ENCODE measurements around the gene GRIN2D. TPM values are rescaled to one million over a fixed set of nuclear protein-coding genes. Genes with fewer than 3 reads are reported as not detected.

Gene GRIN2D
- polyA plus RNA-seq, 1 donor from 2014 or later = 1.8 TPM

DNA sequence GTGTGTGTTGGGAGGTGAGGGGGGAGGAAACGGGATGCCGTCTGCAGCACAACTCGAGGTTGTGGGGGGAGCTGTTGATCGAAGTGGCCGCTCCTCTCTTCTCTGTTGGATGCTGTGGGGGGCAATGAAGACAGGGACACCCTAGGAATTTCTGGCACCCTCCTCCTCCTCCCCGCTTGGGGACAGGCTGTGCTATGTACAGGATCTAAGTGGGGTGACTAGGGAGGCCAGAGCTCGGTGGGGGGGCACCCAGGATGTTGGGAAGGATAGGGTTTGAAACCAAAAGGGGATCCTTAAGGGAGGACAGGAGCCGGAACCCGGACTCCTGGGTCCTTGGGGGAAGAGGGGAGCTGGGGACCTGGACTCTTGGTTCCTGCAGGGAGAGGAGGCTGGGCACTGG lies 2.0 kb downstream of the GRIN2D start:
- Histone ChIP-seq H3K27ac (ENCODE audit: low read length) (no peak overlapping the region), H3K9me2 (ENCODE audit: insufficient read depth, low read length) (no peaks in the 10 kb centered on the region), H3K4me3 (ENCODE audit: low read length) (peak overlapping the region; percentile 94), H3K27me3 (ENCODE audit: insufficient read depth, low read depth, low read length) (peaks cover 24% of the 10 kb centered on the region), H3F3A (ENCODE audit: insufficient read depth, low read length, poor library complexity, severe bottlenecking) (no peaks in the 10 kb centered on the region), H3K4me2 (ENCODE audit: low read length) (peak overlapping the region; percentile 55), H2AFZ (ENCODE audit: low read depth, low read length) (no peak overlapping the region), H4K20me1 (ENCODE audit: insufficient read depth) (no peaks in the 10 kb centered on the region), H3K36me3 (ENCODE audit: insufficient read depth, low read length) (no peaks in the 10 kb centered on the region), H3K9me3 (ENCODE audit: low read length) (no peaks in the 10 kb centered on the region), H3K9ac (ENCODE audit: low read length) (peak overlapping the region; percentile 95), H3K79me2 (replicated peaks; ENCODE audit: insufficient read depth, low read length) (peaks cover 15% of the 10 kb centered on the region)
- TF ChIP-seq EZH2 (IDR thresholded peaks at IDR 0.05; ENCODE audit: borderline replicate concordance, insufficient read depth, low read length, poor library complexity, severe bottlenecking) (no peak), SMC3 (conservative IDR thresholded peaks at IDR 0.05; ENCODE audit: poor library complexity) (no peak), POLR2AphosphoS5 (IDR thresholded peaks at IDR 0.05) (no peak), TAF1 (IDR thresholded peaks at IDR 0.05; ENCODE audit: low read depth) (no peak), EP300 (conservative IDR thresholded peaks at IDR 0.05; ENCODE audit: poor library complexity, severe bottlenecking) (no peak), MXI1 (conservative IDR thresholded peaks at IDR 0.05; ENCODE audit: poor library complexity, severe bottlenecking) (no peak)
- TF ChIP-seq, protein P1, sequence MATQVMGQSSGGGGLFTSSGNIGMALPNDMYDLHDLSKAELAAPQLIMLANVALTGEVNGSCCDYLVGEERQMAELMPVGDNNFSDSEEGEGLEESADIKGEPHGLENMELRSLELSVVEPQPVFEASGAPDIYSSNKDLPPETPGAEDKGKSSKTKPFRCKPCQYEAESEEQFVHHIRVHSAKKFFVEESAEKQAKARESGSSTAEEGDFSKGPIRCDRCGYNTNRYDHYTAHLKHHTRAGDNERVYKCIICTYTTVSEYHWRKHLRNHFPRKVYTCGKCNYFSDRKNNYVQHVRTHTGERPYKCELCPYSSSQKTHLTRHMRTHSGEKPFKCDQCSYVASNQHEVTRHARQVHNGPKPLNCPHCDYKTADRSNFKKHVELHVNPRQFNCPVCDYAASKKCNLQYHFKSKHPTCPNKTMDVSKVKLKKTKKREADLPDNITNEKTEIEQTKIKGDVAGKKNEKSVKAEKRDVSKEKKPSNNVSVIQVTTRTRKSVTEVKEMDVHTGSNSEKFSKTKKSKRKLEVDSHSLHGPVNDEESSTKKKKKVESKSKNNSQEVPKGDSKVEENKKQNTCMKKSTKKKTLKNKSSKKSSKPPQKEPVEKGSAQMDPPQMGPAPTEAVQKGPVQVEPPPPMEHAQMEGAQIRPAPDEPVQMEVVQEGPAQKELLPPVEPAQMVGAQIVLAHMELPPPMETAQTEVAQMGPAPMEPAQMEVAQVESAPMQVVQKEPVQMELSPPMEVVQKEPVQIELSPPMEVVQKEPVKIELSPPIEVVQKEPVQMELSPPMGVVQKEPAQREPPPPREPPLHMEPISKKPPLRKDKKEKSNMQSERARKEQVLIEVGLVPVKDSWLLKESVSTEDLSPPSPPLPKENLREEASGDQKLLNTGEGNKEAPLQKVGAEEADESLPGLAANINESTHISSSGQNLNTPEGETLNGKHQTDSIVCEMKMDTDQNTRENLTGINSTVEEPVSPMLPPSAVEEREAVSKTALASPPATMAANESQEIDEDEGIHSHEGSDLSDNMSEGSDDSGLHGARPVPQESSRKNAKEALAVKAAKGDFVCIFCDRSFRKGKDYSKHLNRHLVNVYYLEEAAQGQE (IDR thresholded peaks at IDR 0.05; ENCODE audit: borderline replicate concordance) = no peak

DNA sequence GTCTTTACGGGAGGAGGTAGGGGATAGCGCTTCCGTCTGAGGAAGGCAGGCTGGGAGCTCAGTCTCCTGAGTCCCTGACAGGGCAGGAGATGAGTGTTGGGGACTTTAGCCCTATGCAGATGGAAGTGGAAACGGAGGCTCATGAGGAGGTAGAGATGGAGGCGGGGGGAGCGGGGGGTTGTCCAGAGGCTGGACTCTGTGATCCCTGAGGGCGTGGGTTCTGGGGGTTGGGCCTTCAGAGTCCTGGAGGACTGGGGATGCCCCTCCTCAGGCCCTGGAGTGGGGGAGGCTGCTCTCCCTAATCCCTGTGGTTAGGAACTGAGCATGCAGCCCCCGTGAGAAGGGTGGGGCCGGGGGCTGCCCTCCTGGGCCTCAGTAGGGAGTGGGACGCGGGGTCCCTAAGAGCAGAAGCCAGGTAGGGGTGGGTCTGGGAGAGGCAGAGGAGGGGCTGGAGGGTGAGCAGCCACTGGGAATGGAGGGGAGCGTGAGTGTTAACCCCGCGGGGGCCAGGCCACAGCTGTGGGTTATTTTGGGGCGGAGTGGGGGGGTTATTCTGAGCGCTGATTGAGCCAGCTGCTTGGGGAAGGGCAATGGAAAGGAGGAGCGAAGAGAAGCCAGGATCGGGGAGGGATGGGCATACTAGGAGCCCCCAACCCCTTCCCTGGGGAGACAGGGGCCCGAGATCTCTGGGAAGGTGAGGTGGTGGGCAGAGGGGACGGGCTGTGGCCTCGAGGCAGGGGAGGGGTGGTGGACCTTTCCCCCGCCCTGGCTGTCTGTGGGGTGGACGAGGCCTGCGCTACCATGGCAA lies 2.8 kb downstream of the GRIN2D start:
- Histone ChIP-seq H3K36me3 (ENCODE audit: insufficient read depth, low read length) (no peaks in the 10 kb centered on the region), H4K20me1 (ENCODE audit: insufficient read depth) (no peaks in the 10 kb centered on the region), H3K9me2 (ENCODE audit: insufficient read depth, low read length) (no peaks in the 10 kb centered on the region), H3K27ac (ENCODE audit: low read length) (no peak overlapping the region), H3K4me3 (ENCODE audit: low read length) (peak overlapping the region; percentile 94), H3K9me3 (ENCODE audit: low read length) (no peaks in the 10 kb centered on the region), H3K4me2 (ENCODE audit: low read length) (no peak overlapping the region), H2AFZ (ENCODE audit: low read depth, low read length) (no peak overlapping the region), H3K9ac (ENCODE audit: low read length) (peak overlapping the region; percentile 95), H3K27me3 (ENCODE audit: insufficient read depth, low read depth, low read length) (peaks cover 24% of the 10 kb centered on the region), H3F3A (ENCODE audit: insufficient read depth, low read length, poor library complexity, severe bottlenecking) (no peaks in the 10 kb centered on the region), H3K79me2 (replicated peaks; ENCODE audit: insufficient read depth, low read length) (peaks cover 8% of the 10 kb centered on the region)
- TF ChIP-seq EP300 (conservative IDR thresholded peaks at IDR 0.05; ENCODE audit: poor library complexity, severe bottlenecking) = no peak
- TF ChIP-seq SMC3 (conservative IDR thresholded peaks at IDR 0.05; ENCODE audit: poor library complexity) = no peak
- TF ChIP-seq TAF1 (IDR thresholded peaks at IDR 0.05; ENCODE audit: low read depth) = no peak
- no peak for TF ChIP-seq MXI1 (conservative IDR thresholded peaks at IDR 0.05; ENCODE audit: poor library complexity, severe bottlenecking)
- TF ChIP-seq EZH2 (IDR thresholded peaks at IDR 0.05; ENCODE audit: borderline replicate concordance, insufficient read depth, low read length, poor library complexity, severe bottlenecking) = no peak
- TF ChIP-seq, protein P1 (IDR thresholded peaks at IDR 0.05; ENCODE audit: borderline replicate concordance) = no peak
- TF ChIP-seq, protein P2, sequence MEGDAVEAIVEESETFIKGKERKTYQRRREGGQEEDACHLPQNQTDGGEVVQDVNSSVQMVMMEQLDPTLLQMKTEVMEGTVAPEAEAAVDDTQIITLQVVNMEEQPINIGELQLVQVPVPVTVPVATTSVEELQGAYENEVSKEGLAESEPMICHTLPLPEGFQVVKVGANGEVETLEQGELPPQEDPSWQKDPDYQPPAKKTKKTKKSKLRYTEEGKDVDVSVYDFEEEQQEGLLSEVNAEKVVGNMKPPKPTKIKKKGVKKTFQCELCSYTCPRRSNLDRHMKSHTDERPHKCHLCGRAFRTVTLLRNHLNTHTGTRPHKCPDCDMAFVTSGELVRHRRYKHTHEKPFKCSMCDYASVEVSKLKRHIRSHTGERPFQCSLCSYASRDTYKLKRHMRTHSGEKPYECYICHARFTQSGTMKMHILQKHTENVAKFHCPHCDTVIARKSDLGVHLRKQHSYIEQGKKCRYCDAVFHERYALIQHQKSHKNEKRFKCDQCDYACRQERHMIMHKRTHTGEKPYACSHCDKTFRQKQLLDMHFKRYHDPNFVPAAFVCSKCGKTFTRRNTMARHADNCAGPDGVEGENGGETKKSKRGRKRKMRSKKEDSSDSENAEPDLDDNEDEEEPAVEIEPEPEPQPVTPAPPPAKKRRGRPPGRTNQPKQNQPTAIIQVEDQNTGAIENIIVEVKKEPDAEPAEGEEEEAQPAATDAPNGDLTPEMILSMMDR (IDR thresholded peaks at IDR 0.05; ENCODE audit: poor library complexity, severe bottlenecking) = no peak
